ENCODE measurements around the gene MS4A18.

Gene MS4A18

DNA sequence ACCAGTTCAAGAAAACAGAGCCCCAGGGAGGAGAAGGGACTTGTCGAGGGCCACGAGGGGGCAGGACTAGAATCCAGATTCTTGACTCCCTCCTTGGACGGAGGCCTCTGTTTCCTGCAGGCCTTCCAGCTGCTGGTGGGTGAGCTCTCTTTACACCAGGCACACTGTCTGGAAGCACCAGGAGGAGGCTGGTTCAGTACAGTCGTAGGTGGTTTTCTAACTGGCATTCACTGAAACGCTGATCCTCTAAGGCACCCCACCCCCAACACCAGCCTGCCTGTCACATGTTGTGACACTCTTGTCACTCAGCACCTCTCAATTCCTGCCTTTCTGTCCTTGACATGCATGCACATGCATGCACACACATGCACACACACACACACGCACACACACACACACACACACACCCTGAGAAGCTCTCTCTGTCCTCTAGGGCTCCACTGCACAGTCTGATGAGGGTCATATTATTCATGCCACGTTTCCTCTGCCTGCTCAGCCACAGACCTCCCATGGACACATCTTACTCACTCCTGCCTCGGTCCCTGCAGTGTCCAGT is 61.4 kb downstream of the MS4A18 start:
- Histone ChIP-seq H3K9me3 (ENCODE audit: control insufficient read depth, low read length) (no peaks in the 10 kb centered on the region), H3K4me1 (ENCODE audit: control insufficient read depth, insufficient read depth, low read length, poor library complexity, severe bottlenecking) (no peaks in the 10 kb centered on the region), H3K27ac (ENCODE audit: low read depth, low read length, severe bottlenecking) (no peak overlapping the region), H3K36me3 (ENCODE audit: control insufficient read depth, insufficient read depth, low read length) (no peaks in the 10 kb centered on the region), H3K4me3 (ENCODE audit: extremely low read depth, insufficient read depth, low read length, poor library complexity, severe bottlenecking) (no peak overlapping the region)
- 75 to 82% methylated on average over 6 to 8 of the region's 8 CpGs for WGBS, 2 experiments (ENCODE audit: insufficient coverage in 2 of 2)

DNA sequence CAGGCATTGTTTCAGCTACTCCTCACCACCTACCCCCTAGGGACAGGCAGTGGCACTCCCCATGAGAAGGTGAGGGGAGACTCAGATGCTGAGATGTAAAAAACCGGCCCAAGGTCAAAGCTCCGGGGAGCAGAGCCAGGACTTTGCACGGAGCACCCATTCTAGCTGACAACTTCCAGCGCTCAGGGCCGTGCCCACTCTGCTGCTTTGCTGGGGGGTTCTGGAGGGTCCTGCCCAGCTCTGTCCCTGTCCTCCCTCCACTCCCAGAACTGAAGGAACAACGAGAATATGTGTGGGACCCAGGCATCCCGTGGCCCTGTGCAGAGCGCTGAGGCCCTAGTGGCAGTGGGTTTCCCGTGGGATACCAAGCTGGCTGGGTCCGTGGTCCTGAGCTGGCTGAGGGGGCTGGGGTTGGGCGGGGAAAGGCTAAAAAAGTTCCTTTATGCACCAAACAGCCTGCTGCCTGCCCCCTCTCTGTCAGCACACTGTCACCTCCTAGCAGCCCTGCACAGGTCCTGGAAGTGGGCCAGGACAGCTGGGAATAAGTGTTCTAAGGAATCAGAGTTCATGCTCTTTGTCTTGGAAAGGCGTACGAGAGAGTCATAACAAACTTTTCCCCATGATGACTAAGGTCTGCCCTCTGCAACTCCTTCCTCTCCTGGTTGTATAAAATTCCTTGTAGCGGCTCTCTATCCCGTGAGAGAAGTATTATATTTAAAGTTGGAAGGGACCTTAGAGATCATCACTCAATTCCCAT is 62.5 kb downstream of the MS4A18 start:
- H3K27ac ChIP-seq (ENCODE audit: low read depth, low read length, severe bottlenecking) = no peak overlapping the region

DNA sequence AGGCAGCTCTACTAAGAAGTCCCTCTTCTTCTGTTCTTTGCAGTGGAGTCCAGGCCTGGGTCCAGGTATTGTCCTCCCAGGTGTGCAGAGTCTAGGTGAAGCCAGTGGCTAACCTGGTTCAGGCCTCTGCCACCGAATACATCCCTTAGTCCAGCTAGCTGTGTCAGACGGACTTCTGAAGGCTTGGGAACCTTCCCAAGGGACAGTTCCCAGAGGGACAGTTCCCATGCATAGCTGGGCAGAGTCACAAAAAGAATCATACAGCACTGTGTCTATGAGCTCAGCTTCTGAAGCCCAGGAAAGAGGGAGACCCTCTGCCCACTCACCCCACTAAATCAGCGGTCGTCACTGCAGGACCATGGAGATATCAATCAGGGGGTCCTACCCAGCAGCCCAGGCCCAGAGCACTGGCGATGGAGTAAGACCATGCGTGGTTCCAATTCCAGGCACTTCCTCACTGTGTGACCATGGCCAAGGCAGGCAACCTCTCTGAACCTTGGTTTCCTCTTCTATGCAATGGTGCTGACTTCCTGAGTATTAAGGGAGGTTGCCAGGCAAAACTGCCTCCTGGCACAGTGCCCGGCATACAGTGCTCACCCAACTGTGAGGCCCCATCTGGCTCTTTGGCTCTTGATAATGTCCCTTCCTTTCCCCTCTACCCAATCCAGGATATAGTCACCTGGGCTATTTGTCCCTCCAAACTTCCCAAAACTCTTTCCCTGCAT is 64.0 kb downstream of the MS4A18 start:
- H3K27ac ChIP-seq (ENCODE audit: low read depth, low read length, severe bottlenecking) = no peak overlapping the region
- H3K4me1 ChIP-seq (ENCODE audit: control insufficient read depth, insufficient read depth, low read length, poor library complexity, severe bottlenecking) = no peaks in the 10 kb centered on the region
- 91 to 93% methylated on average over 4 to 7 of the region's 7 CpGs for WGBS, 2 experiments (ENCODE audit: insufficient coverage in 2 of 2)
- H3K9me3 ChIP-seq (ENCODE audit: control insufficient read depth, low read length) = peaks cover 12% of the 10 kb centered on the region
- no peak overlapping the region for H3K4me3 ChIP-seq (ENCODE audit: extremely low read depth, insufficient read depth, low read length, poor library complexity, severe bottlenecking)
- H3K36me3 ChIP-seq (ENCODE audit: control insufficient read depth, insufficient read depth, low read length) = no peaks in the 10 kb centered on the region

More for the DNA sequence above, 62.5 kb downstream of the MS4A18 start:
- Histone ChIP-seq H3K9me3 (ENCODE audit: control insufficient read depth, low read length) (peaks cover 11% of the 10 kb centered on the region), H3K4me1 (ENCODE audit: control insufficient read depth, insufficient read depth, low read length, poor library complexity, severe bottlenecking) (no peaks in the 10 kb centered on the region), H3K36me3 (ENCODE audit: control insufficient read depth, insufficient read depth, low read length) (no peaks in the 10 kb centered on the region), H3K4me3 (ENCODE audit: extremely low read depth, insufficient read depth, low read length, poor library complexity, severe bottlenecking) (no peak overlapping the region)
- WGBS, 2 experiments (ENCODE audit: insufficient coverage in 2 of 2) = 78 to 93% methylated on average over 5 to 11 of the region's 15 CpGs

DNA sequence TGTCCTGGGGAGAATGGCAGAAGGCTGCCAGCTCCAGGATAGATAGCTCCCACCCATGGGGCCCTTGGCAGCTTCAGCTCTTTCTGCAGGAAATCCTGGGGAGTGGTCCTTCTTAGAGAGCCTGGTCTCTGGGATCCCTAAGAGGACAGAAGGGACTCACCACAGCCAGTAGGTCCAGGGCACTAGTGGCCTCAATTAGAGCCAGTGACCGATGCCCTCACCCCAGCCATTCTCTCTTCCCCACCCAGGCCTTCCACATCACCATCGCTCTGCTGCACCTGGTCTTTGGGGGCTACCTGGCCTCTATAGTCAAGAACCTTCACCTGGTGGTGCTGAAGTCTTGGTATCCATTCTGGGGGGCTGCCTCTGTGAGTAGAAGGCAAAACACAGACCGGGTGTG is 66.2 kb downstream of the MS4A18 start:
- H3K4me3 ChIP-seq (ENCODE audit: extremely low read depth, insufficient read depth, low read length, poor library complexity, severe bottlenecking) = no peak overlapping the region
- H3K9me3 ChIP-seq (ENCODE audit: control insufficient read depth, low read length) = peaks cover 12% of the 10 kb centered on the region
- 86 to 94% methylated on average over 1 to 3 of the region's 3 CpGs for WGBS, 2 experiments (ENCODE audit: insufficient coverage in 2 of 2)

DNA sequence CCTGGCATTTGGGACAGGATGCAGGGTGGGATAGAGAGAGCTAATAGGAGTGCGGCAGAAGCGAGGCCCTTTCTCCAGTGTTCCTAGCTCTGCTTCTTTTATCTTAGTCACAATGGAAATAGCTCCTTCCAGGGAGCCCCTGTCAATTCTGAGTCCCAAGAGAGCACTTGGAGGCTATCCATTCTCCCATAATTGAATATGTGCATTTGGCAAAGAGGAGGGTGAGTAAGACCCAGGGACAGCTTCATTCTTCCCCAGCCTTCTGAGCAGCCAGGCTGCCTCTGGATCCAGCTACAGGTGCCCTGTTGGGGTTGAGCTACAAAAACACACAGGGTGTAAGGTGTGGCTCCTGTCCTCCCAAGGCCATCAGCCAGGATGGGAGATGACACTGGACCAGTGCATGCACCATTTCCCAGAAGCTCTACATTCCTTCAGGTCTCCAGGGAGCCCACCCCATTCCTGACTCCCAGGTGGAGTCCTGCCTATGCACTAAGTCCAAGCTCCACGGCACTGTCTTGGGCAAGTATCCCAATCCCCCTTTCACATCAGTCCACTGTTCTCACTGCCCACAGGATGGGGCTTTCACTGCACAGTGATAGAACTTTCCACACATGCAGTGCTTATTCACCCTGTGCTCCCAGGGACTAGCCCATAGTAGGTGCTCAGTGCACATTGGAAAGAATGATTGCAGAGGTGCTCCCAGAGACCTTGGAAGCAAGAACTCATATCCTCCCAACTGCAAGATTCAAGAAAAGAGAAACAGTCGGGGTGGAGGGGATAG is 66.8 kb downstream of the MS4A18 start:
- Histone ChIP-seq H3K36me3 (ENCODE audit: control insufficient read depth, insufficient read depth, low read length) (no peaks in the 10 kb centered on the region), H3K4me3 (ENCODE audit: extremely low read depth, insufficient read depth, low read length, poor library complexity, severe bottlenecking) (no peak overlapping the region), H3K9me3 (ENCODE audit: control insufficient read depth, low read length) (peaks cover 12% of the 10 kb centered on the region), H3K27ac (ENCODE audit: low read depth, low read length, severe bottlenecking) (no peak overlapping the region), H3K4me1 (ENCODE audit: control insufficient read depth, insufficient read depth, low read length, poor library complexity, severe bottlenecking) (no peaks in the 10 kb centered on the region)
- WGBS, 2 experiments (ENCODE audit: insufficient coverage in 2 of 2) = 83 to 86% methylated on average over 1 to 2 of the region's 4 CpGs

More for the DNA sequence above, 66.2 kb downstream of the MS4A18 start:
- Histone ChIP-seq H3K27ac (ENCODE audit: low read depth, low read length, severe bottlenecking) (no peak overlapping the region), H3K4me1 (ENCODE audit: control insufficient read depth, insufficient read depth, low read length, poor library complexity, severe bottlenecking) (no peaks in the 10 kb centered on the region), H3K36me3 (ENCODE audit: control insufficient read depth, insufficient read depth, low read length) (no peaks in the 10 kb centered on the region)

DNA sequence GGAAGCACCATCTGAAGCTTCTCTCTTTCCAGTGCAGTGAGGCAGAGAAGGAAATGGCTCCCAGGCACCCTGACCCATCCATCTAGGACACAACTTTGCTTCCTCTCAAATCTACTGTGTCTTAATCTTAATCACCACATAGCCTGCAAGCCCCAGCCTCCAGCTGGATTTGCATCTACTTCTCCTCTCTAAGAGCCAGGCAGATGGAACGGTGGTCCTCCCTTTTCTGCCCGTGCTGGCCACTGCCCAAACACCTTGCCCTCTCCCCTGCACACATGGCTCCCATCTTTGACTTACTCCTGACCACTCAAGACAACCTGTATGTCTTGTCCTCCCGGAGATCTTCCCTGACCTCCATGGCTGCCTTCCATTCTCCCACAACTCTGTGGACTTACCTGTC is 68.0 kb downstream of the MS4A18 start:
- Histone ChIP-seq H3K4me3 (ENCODE audit: extremely low read depth, insufficient read depth, low read length, poor library complexity, severe bottlenecking) (no peak overlapping the region), H3K9me3 (ENCODE audit: control insufficient read depth, low read length) (peaks cover 12% of the 10 kb centered on the region), H3K36me3 (ENCODE audit: control insufficient read depth, insufficient read depth, low read length) (no peaks in the 10 kb centered on the region), H3K27ac (ENCODE audit: low read depth, low read length, severe bottlenecking) (no peak overlapping the region), H3K4me1 (ENCODE audit: control insufficient read depth, insufficient read depth, low read length, poor library complexity, severe bottlenecking) (no peaks in the 10 kb centered on the region)
- WGBS, 2 experiments (ENCODE audit: insufficient coverage in 2 of 2) = 72 to 80% methylated on average over 3 of the region's 3 CpGs

All from mesodermal cell (in vitro differentiated cells).